ENCODE results near the gene HDAC7. TPM values are rescaled to one million over a fixed set of nuclear protein-coding genes. Genes with fewer than 3 reads are reported as not detected.

The HDAC7 gene
- total and polyA plus RNA-seq, 2 of the 13 experiments (the other 11 are each of a cell fraction or from before 2014, with no cell fraction given): 4.6 to 10.8 TPM

GRCh38 chr12:47797441-47797840 lies 22.3 kb downstream of the HDAC7 start:
- in situ Hi-C loops (cut with HindIII; ENCODE audit: extremely low pct_ligation_motif_present, low pct_unique_long_range_greater_than_20kb): no loop called here
- POLR2A ChIA-PET: no interaction called here
- WGBS (ENCODE audit: low lambda C conversion rate): 84% methylated on average over 7 of the region's 10 CpGs
- TF ChIP-seq GZF1 (CRISPR knock-in tag; IDR thresholded peaks at IDR 0.05) (no peak), HNRNPLL (IDR thresholded peaks at IDR 0.05; ENCODE audit: low read depth, low read length, poor library complexity, severe bottlenecking) (peak; percentile 18), ZNF687 (CRISPR knock-in tag; IDR thresholded peaks at IDR 0.05) (0 out of 2 replicates have a peak, but pooled peaks have one; percentile 14), KDM3A (CRISPR knock-in tag; IDR thresholded peaks at IDR 0.05; ENCODE audit: low read depth) (no peak), SSRP1 (CRISPR knock-in tag; IDR thresholded peaks at IDR 0.05) (no peak), HNRNPL (IDR thresholded peaks at IDR 0.05; ENCODE audit: low read depth, low read length) (0 out of 2 replicates have a peak, but pooled peaks have one; percentile 40), ZNF773 (CRISPR knock-in tag; IDR thresholded peaks at IDR 0.05; ENCODE audit: borderline replicate concordance) (no peak), SMC3 (IDR thresholded peaks at IDR 0.05; ENCODE audit: low read length) (peak; percentile 42), RAD21 (CRISPR knock-in tag; IDR thresholded peaks at IDR 0.05) (peak; percentile 80), ZFY (CRISPR knock-in tag; IDR thresholded peaks at IDR 0.05) (no peak), CSRNP2 (CRISPR knock-in tag; conservative IDR thresholded peaks at IDR 0.05; ENCODE audit: low read depth) (no peak), TEAD3 (CRISPR knock-in tag; optimal IDR thresholded peaks at IDR 0.05; ENCODE audit: borderline replicate concordance) (no peak), ZNF644 (CRISPR knock-in tag; IDR thresholded peaks at IDR 0.05; ENCODE audit: low read depth) (no peak), HNF1B (CRISPR knock-in tag; IDR thresholded peaks at IDR 0.05) (no peak), CTCF (CRISPR knock-in tag; IDR thresholded peaks at IDR 0.05) (peak; percentile 74), STAG1 (CRISPR knock-in tag; IDR thresholded peaks at IDR 0.05) (peak; percentile 78), RXRA (CRISPR knock-in tag; IDR thresholded peaks at IDR 0.05) (no peak)

More at GRCh38 chr12:47797441-47797840, 22.3 kb downstream of the HDAC7 start:
- Histone ChIP-seq H3K4me2 (ENCODE audit: low read depth, low read length) (no peak overlapping the region), H3K4me1 (ENCODE audit: insufficient read depth, low read length) (no peaks in the 10 kb centered on the region), H2AFZ (ENCODE audit: low read length) (no peak overlapping the region), H4K20me1 (ENCODE audit: insufficient read depth, low read length) (no peaks in the 10 kb centered on the region), H3K36me3 (replicated peaks in 1 of 2; ENCODE audit: control insufficient read depth in 1 of 2, insufficient read depth in 2 of 2, low read length in 2 of 2) (peaks cover 0 to 2% of the 10 kb centered on the region in 2 experiments; a peak in 1 of 5 replicates), H3K4me3 (replicated peaks in 1 of 3; ENCODE audit: insufficient read depth in 1 of 3, low read depth in 2 of 3, low read length in 3 of 3) (no peak overlapping the region), H3K27ac (ENCODE audit: extremely low read length, insufficient read depth, low read length) (no peak overlapping the region), H3K9ac (ENCODE audit: insufficient read depth, low read depth, low read length) (no peak overlapping the region), H3K79me2 (ENCODE audit: insufficient read depth, low read length) (no peaks in the 10 kb centered on the region), H3K9me3 (ENCODE audit: low read length) (no peaks in the 10 kb centered on the region), H3K27me3 (ENCODE audit: control insufficient read depth in 1 of 2, insufficient read depth in 2 of 2, low read length in 2 of 2) (no peaks in the 10 kb centered on the region)
- intact Hi-C loops (cut with micrococcal nuclease; ENCODE audit: unreplicated experiment): loop anchor here (1.0 kb wide), 1 partner anchor 40 kb away; no protein-coding TSS in a partner anchor
- no TSS peak for BruUV-seq (replicated peaks)
- CTCF ChIA-PET (ENCODE audit: low intra/inter-chr PET ratio, low total read pairs): interaction anchor here (1.2 to 3.7 kb wide), 2 partner anchors 37 to 41 kb away, joined by 4 to 33 read pairs; no protein-coding TSS in a partner anchor
- DNase-seq (ENCODE audit: low spot score) (no peak), ATAC-seq (peak; percentile 77), FAIRE-seq (no peak)

Data from HepG2 (cell line).